AG04449 (cell line): ENCODE measurements around the gene LRRC43.

ENCODE experiments used
- CTCF ChIA-PET: fragments of 350-600 bp; formaldehyde crosslinking; extraction: SDS; loops from one replicate; lab custom pipeline; 2021; ENCODE audit warnings: antibody characterized with exemption; lab: Yijun Ruan, JAX
- POLR2A ChIA-PET: fragments of 400-600, 350-600 bp; formaldehyde crosslinking; extraction: SDS; loops from one replicate; lab custom pipeline; 2020; ENCODE audit warnings: antibody characterized with exemption, inconsistent platforms; lab: Yijun Ruan, JAX
- DNase-seq: peaks from one replicate; pipeline ENCODE4 v3.0.0-alpha.2; 2010; ENCODE audit warnings: low read depth, low spot score
- H3K4me3 ChIP-seq: 2 replicates; pipeline ENCODE4 v1.5.1; 2011; ENCODE audit warnings: low read depth, mild to moderate bottlenecking, control low read depth, low read length
- CTCF ChIP-seq: IDR thresholded peaks from one replicate; pipeline ENCODE4 v1.5.1; 2011; ENCODE audit warnings: mild to moderate bottlenecking, moderate library complexity, low read length, control low read depth, inconsistent platforms; ENCODE audit not compliant: insufficient read depth; ENCODE audit errors: missing control alignments

The LRRC43 gene

DNA sequence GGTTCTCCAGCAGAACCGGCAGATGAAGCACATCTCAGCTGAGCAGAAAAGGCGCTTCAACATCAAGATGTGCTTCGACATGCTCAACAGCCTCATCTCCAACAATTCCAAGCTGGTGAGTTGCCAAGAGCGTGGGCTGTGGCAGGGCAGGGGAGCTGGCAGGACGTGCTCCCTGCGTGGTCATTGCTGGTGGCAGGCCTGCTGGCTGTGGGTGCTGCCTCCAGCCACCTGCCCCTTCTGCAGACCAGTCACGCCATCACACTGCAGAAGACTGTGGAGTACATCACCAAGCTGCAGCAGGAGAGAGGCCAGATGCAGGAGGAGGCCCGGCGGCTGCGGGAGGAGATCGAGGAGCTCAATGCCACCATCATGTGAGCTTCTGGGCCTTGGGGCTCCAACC is 44.7 kb upstream of the LRRC43 start:
- ChIA-PET CTCF (interaction anchor here (0.7 to 1.4 kb wide), 5 partner anchors 15 to 84 kb away, joined by 3 to 7 read pairs (median 4); no protein-coding TSS in a partner anchor), POLR2A (no interaction called here)
- no peak for TF ChIP-seq CTCF
- DNase-seq: no peak
- no peak overlapping the region for H3K4me3 ChIP-seq

DNA sequence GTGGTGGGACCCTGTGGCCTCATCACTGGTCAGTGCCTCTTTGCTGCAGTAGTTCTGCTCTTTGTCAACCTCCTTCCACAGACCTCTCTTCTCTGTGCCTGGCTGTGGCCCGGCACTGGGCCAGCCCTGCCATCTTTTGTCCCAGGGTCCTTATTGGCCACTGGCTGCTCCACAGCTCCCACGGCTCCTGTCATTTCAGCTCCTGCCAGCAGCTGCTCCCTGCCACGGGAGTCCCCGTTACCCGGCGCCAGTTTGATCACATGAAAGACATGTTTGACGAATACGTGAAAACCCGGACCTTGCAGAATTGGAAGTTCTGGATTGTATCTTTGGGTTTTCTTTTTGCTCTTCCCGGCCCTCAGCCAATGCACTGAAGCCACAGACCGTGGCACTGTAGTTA is 44.3 kb upstream of the LRRC43 start:
- no peak overlapping the region for H3K4me3 ChIP-seq
- ChIA-PET CTCF (interaction anchor here (0.7 to 1.6 kb wide), 6 partner anchors 13 to 84 kb away, joined by 3 to 7 read pairs (median 4); no protein-coding TSS in a partner anchor), POLR2A (no interaction called here)
- TF ChIP-seq CTCF: no peak
- no peak for DNase-seq

DNA sequence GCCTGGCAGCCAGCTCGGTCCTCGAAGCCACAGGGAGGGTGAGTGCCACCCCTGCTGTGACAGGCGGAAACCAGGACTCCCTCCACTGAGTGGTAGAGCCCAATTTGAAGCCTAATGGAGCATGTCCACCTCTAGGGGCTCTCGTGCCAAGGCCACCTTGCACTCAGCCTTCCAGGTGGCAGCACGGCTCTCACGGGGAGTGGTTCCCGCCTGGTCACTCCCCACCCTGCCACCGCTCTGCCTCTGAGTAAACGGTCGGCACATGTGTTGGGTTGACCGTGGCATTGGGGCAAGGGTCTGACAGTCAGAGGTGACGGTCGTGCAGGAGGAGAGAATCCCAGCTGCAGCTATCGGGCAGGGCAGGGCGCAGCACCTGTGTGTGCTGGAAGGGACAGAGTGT is 43.7 kb upstream of the LRRC43 start:
- DNase-seq: no peak
- TF ChIP-seq CTCF: no peak
- POLR2A ChIA-PET: no interaction called here
- H3K4me3 ChIP-seq: no peak overlapping the region
- CTCF ChIA-PET: interaction anchor here (0.8 to 1.6 kb wide), 6 partner anchors 13 to 85 kb away, joined by 3 to 6 read pairs (median 3); no protein-coding TSS in a partner anchor

DNA sequence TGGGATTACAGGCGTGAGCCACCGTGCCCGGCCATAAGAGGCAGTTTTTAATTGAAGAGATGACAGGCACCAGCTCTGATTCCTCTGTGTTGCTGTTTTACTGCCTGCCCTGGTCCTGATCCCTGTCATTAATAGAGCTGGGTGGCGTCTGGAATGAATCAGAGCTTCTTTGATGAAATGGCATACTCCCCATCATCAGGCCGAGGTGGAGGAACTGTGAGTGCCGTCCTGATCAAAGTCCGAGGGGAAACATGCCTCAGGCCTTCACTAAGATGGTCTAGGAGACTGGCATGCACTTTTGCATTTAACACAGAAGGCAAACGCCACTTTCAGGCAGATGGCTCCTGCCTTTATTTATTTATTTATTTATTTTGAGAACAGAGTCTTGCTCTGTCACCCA is 43.0 kb upstream of the LRRC43 start:
- no peak for DNase-seq
- no peak for TF ChIP-seq CTCF
- no peak overlapping the region for H3K4me3 ChIP-seq
- POLR2A ChIA-PET: interaction anchor here (0.6 kb wide), 1 partner anchor 70 kb away, joined by 5 read pairs; no protein-coding TSS in a partner anchor
- CTCF ChIA-PET: interaction anchor here (0.8 to 1.6 kb wide), 5 partner anchors 14 to 85 kb away, joined by 3 to 5 read pairs (median 3); no protein-coding TSS in a partner anchor

- TF ChIP-seq CTCF: no peak
- DNase-seq: no peak
- H3K4me3 ChIP-seq: no peak overlapping the region
- CTCF ChIA-PET: interaction anchor here (0.9 to 1.6 kb wide), 4 partner anchors 15 to 86 kb away, joined by 3 to 5 read pairs (median 4); no protein-coding TSS in a partner anchor
- POLR2A ChIA-PET: interaction anchor here (0.6 kb wide), 1 partner anchor 69 kb away, joined by 5 read pairs; no protein-coding TSS in a partner anchor
These were observed 42.3 kb upstream of the LRRC43 start for GRCh38 chr12:122140467-122141257.
